GM23338 (cell line): ENCODE results near the gene BNC2. TPM values are rescaled to one million over a fixed set of nuclear protein-coding genes. Genes with fewer than 3 reads are reported as not detected.

Source experiments
- ZNF114 ChIP-seq: fragments of 250-450 bp; sonication (Bioruptor Pico); IDR thresholded peaks from 2 replicates; pipeline ENCODE4 v1.5.0; 2020; ENCODE audit warnings: mild to moderate bottlenecking, moderate library complexity
- polyA plus RNA-seq: library from polyadenylated mRNA; unstranded; fragments of >200 nt; fragmentation: Nextera tagmentation; extraction: Ambion mirVana; gene quantifications from 2 replicates; pipeline ENCODE4 v1.2.1, GENCODE V29; 2016
- small RNA-seq: library from RNA; depleted of rRNA; stranded (forward); fragments of <200 nt; gene quantifications from one replicate; pipeline ENCODE3, GENCODE V24; 2014; ENCODE audit warnings: low replicate concordance
- total RNA-seq: library from RNA; depleted of rRNA; stranded (reverse); fragments of >200 nt; shearing (Covaris generic); gene quantifications from 2 replicates; pipeline ENCODE4 v1.2.3, GENCODE V29; 2014
- TF ChIP-seq, protein P1 (sequence below): fragments of 250-450 bp; sonication (Bioruptor Pico); IDR thresholded peaks from 2 replicates; pipeline ENCODE4 v1.5.0; 2020; ENCODE audit warnings: mild to moderate bottlenecking, moderate library complexity

BNC2 gene
- total and polyA plus RNA-seq, 2 experiments from 2014 or later, result 12.7 to 13.2 TPM

DNA sequence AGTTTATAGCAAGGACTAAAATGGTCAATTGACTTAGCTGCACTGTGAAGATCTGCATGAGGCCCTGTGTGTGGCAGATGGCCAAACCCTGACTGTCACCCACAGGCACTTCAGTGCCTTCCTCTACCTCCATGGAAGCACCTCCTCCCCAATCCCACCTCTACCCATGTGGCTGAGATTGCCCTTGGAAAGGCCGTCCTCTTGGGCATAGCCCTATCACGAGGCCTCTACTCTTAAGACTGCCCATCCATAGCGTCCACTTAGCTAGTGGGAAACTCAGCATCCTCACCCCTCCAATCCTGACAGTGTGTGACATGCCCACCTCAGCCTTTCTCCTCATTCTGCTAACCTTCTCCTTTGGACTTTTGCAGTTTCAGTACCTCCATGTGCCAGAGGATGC, 510.2 kb downstream of the BNC2 start (continued):
- TF ChIP-seq, protein P1, sequence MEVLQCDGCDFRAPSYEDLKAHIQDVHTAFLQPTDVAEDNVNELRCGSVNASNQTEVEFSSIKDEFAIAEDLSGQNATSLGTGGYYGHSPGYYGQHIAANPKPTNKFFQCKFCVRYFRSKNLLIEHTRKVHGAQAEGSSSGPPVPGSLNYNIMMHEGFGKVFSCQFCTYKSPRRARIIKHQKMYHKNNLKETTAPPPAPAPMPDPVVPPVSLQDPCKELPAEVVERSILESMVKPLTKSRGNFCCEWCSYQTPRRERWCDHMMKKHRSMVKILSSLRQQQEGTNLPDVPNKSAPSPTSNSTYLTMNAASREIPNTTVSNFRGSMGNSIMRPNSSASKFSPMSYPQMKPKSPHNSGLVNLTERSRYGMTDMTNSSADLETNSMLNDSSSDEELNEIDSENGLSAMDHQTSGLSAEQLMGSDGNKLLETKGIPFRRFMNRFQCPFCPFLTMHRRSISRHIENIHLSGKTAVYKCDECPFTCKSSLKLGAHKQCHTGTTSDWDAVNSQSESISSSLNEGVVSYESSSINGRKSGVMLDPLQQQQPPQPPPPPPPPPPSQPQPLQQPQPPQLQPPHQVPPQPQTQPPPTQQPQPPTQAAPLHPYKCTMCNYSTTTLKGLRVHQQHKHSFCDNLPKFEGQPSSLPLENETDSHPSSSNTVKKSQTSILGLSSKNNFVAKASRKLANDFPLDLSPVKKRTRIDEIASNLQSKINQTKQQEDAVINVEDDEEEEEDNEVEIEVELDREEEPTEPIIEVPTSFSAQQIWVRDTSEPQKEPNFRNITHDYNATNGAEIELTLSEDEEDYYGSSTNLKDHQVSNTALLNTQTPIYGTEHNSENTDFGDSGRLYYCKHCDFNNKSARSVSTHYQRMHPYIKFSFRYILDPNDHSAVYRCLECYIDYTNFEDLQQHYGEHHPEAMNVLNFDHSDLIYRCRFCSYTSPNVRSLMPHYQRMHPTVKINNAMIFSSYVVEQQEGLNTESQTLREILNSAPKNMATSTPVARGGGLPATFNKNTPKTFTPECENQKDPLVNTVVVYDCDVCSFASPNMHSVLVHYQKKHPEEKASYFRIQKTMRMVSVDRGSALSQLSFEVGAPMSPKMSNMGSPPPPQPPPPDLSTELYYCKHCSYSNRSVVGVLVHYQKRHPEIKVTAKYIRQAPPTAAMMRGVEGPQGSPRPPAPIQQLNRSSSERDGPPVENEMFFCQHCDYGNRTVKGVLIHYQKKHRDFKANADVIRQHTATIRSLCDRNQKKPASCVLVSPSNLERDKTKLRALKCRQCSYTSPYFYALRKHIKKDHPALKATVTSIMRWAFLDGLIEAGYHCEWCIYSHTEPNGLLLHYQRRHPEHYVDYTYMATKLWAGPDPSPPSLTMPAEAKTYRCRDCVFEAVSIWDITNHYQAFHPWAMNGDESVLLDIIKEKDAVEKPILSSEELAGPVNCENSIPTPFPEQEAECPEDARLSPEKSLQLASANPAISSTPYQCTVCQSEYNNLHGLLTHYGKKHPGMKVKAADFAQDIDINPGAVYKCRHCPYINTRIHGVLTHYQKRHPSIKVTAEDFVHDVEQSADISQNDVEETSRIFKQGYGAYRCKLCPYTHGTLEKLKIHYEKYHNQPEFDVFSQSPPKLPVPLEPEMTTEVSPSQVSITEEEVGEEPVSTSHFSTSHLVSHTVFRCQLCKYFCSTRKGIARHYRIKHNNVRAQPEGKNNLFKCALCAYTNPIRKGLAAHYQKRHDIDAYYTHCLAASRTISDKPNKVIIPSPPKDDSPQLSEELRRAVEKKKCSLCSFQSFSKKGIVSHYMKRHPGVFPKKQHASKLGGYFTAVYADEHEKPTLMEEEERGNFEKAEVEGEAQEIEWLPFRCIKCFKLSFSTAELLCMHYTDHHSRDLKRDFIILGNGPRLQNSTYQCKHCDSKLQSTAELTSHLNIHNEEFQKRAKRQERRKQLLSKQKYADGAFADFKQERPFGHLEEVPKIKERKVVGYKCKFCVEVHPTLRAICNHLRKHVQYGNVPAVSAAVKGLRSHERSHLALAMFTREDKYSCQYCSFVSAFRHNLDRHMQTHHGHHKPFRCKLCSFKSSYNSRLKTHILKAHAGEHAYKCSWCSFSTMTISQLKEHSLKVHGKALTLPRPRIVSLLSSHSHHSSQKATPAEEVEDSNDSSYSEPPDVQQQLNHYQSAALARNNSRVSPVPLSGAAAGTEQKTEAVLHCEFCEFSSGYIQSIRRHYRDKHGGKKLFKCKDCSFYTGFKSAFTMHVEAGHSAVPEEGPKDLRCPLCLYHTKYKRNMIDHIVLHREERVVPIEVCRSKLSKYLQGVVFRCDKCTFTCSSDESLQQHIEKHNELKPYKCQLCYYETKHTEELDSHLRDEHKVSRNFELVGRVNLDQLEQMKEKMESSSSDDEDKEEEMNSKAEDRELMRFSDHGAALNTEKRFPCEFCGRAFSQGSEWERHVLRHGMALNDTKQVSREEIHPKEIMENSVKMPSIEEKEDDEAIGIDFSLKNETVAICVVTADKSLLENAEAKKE (CRISPR knock-in tag), result no peak
- TF ChIP-seq ZNF114, result no peak

Small RNAs within 50 kb of the gene (small RNA-seq; reads per million reads assigned to genes)
- not detected for gene LSM1P1
